ENCODE results near the gene RBBP8NL. TPM values are rescaled to one million over a fixed set of nuclear protein-coding genes. Genes with fewer than 3 reads are reported as not detected.

Gene RBBP8NL
- total RNA-seq, 1 donor from 2014 or later = not detected

- no peak for ATAC-seq
- intact Hi-C loops (cut with micrococcal nuclease) = no loop called here
Observed at GRCh38 chr20:62401331-62401779, 26.0 kb downstream of the RBBP8NL start.

DNA sequence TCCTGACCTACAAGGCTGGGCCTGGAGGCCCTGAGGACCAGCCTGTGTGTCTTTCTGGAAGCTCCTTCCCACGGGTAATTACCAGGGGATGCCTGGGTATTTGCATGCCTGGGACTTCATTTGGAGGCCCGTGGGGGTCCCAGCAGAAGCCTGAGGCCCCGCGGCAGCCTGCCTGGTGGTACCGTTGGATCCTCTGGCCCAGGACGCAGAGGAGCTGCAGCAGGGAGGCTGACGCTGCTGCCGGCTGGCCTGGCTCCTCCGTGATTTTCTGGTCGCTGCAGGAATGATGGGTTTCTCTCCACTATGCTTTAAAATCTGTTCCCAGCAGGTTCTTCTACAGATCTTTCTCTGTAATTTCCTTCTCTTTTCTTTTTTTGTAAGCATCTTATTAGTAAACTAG lies 26.8 kb downstream of the RBBP8NL start:
- DNase-seq (no peak), ATAC-seq (no peak)
- intact Hi-C loops (cut with micrococcal nuclease) = no loop called here

More at GRCh38 chr20:62401331-62401779, 26.0 kb downstream of the RBBP8NL start:
- no peak for DNase-seq

DNA sequence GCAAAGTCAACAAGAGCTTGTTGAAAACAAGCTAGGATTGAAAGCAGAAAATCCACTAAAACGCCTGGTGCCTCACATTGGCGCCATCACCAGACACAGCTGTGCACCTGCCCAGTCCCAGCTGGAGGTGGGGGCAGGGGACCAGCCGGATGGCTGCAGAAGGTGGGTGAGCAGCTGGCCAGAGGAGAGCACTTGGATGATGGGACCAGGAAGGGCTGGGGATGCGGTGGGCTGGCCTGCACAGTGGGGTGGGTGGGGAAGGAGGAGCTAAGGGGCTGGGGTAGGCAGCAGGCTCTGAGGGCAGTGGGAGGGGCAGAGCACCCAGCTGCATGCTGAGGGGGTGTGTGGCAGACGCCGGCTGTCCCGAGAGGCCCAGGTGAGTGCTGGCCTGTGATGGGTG lies 27.3 kb downstream of the RBBP8NL start:
- DNase-seq (no peak), ATAC-seq (no peak)
- intact Hi-C loops (cut with micrococcal nuclease) = no loop called here

DNA sequence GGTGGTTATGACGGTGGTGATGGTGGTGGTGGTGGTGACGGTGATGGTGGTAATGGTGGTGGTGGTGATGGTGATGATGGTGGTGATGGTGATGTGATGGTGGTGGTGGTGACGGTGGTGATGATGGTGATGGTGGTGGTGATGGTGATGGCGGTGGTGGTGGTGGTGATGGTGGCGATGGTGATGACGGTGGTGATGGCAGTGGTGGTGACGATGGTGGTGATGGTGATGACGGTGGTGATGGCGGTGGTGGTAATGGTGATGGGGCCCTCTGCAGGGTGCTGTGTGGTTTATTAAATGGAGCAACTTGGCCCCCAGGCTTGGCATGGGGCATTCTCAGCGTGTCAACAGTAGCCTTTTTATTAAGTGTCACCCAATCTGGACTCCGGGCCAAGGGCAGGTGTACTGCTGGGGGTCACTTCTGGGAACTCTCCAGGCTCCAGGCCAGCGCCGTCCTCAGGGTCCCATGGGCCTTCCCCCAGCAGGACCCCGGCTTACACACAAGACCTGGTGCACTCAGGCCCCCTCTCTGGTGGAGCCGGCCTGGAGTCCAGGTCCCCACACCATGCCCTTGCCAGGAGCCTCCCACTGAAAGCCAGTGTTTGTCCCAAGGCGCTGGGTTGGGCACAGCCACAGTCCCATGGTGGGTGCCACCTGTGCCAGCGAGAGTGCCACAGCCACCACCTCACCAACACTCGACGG lies 29.1 kb downstream of the RBBP8NL start:
- intact Hi-C loops (cut with micrococcal nuclease) = no loop called here
- DNase-seq (no peak), ATAC-seq (no peak)

- DNase-seq (no peak), ATAC-seq (peak; percentile 7)
- intact Hi-C loops (cut with micrococcal nuclease) = no loop called here
Observed at GRCh38 chr20:62396367-62397239, 30.7 kb downstream of the RBBP8NL start.

DNA sequence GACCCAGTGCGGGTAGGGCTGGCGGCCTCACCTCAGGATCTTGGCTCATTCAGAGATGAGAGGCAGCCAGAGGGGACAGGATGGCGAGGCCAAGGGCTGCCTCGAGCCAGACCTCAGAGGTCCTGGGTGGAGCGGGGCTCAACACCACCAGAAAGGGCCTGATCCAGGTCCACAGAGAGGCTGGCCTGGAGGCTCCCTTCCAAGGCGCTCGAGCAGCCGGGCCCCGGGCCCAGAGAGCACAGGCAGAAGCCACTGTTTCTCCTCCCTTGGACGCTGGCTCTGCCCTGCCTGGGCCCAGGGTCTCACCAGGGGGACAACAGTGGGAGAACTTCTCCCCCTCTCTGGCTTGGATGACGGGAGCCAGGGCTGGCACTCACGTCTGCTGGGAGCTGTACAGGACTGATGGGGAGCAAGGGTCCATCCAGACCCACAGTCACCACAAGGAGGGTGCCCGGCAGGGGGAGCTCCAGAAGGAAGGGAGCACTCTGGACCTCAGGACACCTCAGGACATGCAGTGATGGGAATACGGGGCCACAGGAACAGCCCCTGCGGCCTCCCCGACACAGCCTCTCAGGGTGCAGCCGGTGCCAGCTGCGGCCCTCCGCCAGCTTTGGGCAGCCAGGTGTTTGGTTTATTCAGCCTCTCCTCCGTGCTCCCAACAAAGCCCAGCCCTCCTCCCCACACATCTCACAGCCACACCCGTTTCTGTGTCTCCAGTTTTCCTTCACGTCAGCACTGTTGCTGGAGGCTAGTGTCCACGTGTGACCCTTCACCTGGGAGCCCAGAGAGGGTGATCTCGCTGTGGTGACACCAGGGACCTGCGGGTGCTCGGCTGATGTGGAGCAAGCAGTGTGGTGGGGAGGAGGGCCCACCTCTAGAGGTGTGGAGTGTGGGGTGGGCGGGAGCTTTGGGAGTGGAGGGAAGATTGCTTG lies 31.8 kb downstream of the RBBP8NL start:
- no peak for ATAC-seq
- intact Hi-C loops (cut with micrococcal nuclease) = no loop called here
- no peak for DNase-seq

DNA sequence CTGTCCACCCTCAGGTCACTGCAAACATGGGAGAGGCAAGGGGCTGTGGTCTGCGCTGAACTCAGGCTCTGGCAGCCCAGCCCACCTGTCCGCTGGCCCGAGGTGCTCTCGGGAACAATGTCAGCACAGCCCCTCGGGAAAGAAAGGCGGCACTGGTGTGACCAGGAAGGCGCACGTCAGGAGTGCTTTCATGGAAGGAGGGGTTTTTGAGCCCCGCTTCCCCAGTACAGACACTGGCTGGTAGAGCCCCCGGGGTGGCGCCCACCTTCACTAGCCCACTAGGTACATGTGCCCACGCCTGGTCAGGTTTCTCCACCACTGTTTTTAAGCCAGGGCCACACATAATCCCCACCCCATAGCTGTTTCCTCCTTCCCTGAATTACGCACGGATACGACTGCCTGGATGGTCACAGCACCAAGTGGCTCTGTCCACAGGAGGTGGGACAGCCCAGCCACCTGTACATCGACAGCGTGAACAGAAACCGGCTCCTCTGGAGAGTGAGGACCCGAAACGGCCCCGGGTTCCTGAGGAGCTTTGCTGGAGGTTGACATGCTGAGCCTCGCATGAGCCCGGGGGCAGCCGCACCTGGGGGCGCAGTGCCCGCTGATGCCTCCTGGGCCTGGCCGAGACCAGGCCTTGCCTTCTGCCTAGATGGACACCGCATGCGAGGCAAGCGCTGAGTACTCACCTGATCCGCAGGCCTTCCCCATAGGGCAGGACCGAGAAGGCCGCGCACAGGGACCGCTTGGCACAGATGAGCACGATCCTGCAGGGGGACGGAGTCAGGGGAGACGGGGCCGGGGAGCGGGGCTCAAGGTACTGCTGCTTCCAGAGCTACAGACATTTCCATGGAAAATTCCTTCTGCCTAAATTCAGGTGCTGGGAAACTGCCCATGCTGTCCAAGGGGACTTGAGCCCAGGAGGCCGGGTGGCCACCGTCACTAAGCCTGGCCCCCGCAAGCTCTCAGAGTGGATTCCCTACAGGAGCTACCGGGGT lies 32.8 kb downstream of the RBBP8NL start:
- no peak for ATAC-seq
- intact Hi-C loops (cut with micrococcal nuclease) = no loop called here
- DNase-seq = no peak

DNA sequence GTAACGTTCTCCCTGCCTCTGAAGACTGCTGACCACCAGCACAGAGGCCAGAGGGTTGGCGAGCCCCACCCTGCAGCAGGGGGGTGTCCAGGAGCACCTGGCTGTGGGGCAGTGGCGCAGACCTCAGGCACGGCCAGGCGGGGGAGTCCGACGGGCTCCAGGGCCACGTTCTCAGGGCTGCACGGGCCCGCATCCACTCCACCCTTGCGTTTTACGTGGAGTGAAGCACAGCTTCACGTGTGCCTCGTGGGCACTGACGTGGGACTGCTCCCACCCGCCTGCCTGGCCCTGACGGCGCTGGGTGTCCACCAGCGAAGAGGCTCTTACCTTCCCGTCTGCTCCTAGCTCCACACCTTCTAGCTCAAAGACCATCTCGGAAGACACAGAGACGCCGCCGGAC lies 33.5 kb downstream of the RBBP8NL start:
- intact Hi-C loops (cut with micrococcal nuclease) = no loop called here
- DNase-seq = no peak
- no peak for ATAC-seq

DNA sequence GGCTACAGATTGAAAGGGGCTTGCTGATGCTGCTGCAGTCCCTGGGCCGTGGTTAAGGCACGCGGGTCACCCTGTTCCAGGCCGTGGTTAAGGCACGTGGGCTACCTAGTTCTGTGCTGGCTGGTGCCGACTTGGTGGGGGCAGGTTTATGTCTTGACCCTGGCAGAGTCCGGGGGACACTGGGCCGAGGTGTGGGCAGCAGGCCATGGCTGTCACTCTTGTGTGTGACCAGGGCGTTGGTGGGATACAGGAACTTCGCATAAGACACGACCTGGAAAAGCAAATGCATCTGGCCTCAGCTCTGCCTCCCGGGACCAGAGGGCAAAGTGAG lies 34.0 kb downstream of the RBBP8NL start:
- intact Hi-C loops (cut with micrococcal nuclease) = no loop called here
- no peak for DNase-seq
- no peak for ATAC-seq

GRCh38 chr20:62392621-62393334 lies 34.6 kb downstream of the RBBP8NL start:
- ATAC-seq (no peak), DNase-seq (no peak)

DNA sequence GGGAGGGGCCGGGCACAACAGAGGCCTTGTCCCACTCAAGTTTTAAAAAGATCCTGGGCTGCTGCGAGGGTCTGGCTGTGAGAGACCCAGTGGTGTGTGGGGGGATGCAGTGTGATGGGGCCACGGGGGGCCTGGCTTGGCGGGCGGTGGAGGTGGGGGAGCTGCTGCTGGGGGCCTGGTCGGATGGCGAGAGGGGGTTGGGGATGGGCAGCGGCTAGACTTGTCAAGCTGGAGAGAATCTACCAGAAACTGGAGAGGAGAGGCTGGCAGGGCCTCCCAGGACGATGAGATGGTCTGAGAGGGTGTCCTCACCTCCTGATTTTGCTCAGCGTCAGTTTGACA lies 35.3 kb downstream of the RBBP8NL start:
- no peak for ATAC-seq
- no peak for DNase-seq

More at GRCh38 chr20:62392621-62393334, 34.6 kb downstream of the RBBP8NL start:
- intact Hi-C loops (cut with micrococcal nuclease) = no loop called here

DNA sequence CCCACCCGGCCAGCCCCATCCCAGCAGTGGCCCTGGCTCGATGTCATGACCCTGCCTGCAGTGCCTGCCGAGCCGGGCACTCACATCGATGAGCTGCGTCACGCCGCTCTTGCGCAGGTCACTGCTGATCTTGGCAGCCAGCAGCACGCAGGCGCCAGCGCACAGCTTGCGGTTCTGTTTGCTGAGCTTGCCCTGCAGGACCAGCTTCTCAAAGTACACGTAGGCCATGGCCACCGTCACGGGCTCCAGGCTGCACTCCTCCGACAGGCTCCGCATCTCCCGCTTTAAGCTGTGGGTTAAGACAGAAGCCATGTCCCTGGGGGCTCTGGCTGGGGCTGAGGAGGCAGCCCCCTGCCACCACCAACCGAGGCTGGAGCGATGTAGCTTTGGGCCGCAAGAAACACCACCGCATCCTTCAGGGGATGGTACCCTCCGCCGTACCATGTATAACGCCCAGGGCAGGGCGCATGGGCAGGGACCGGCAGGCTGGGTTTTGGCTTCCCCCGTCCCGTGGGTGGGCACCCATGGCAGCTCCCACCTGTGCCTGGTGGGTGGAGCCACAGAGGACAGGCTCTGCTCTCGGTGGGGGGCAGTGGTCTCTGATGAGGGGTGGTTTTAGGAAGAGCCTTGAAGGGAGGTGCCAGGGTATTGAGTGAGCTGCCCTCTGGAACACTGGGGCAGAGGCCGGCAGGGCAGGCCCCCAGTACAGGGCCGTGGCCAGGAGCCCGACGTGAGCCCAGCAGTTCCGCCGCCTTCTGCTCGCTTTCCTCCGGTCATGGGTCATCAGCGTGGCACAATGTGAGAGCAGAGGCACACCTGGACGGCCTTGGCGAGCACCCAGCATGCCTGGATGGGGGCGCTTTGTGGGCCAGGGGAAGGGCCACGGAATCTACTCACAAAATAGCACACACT lies 35.9 kb downstream of the RBBP8NL start:
- intact Hi-C loops (cut with micrococcal nuclease) = no loop called here
- no peak for DNase-seq
- no peak for ATAC-seq

More for the DNA sequence above, 35.3 kb downstream of the RBBP8NL start:
- intact Hi-C loops (cut with micrococcal nuclease) = no loop called here

DNA sequence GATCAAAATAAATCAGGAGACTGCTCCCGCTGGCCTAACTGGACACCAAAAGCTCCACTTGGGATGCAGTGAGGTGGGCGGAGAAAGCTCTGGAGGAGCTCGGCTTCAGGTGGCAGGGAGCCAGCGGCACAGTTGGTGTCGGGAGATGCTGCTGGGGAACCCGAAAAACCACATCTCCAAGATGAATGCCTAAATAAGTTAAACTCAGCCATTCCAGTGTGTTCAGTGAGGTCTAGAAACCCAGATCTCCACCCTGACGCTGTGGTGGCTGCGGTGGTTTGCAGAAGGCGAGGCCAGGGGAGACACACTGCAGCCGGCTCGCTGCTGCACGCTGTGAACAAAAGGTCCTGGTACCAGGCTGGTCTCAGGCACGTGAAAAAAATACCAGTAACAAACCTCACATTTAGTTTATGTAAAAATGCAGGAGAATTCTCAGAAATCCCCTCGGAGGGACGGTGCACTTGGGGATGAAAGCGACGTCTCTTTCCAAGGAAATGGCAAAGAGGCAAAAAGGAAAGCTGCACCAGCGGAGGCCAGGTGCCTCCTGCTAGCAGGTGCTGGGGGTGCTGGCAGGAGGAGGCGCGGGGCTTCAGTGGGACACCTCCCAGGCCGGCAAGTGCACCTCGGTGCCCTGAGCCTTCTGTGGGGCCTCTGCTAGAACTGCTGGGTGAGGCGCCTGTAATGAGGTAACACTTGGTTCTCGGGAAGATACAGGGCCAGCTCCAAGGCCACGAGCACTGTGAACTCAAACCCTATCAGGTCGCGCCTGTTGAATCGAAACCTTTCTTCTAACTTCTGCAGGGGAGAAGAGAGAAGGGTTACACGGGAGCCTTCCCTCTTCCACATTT lies 36.8 kb downstream of the RBBP8NL start:
- intact Hi-C loops (cut with micrococcal nuclease) = no loop called here
- no peak for DNase-seq
- ATAC-seq = no peak

DNA sequence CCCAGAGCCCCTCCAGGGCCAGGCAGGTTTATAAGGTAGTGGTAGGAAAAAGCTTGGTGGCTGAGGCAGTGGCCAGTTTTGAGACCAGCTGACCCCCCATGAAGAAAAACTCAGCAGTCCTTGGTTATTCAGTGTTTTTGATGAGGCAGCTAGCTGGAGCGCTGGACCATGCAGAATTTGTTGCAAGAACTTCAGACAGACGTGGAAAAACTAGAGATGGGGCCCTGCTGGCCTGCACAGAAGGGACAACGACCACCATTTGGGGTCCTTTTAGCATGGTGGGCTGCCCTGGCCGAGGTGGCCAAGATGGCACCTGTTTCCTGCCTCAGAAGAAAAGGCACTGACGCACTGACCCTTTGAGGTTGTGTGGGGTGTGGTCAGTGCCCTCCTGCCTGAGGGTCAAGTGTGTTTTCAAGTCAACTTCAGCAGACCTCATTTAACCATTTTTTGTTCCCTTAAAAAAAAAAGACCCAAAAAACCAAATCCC lies 37.7 kb downstream of the RBBP8NL start:
- DNase-seq (no peak), ATAC-seq (no peak)
- intact Hi-C loops (cut with micrococcal nuclease) = no loop called here

DNA sequence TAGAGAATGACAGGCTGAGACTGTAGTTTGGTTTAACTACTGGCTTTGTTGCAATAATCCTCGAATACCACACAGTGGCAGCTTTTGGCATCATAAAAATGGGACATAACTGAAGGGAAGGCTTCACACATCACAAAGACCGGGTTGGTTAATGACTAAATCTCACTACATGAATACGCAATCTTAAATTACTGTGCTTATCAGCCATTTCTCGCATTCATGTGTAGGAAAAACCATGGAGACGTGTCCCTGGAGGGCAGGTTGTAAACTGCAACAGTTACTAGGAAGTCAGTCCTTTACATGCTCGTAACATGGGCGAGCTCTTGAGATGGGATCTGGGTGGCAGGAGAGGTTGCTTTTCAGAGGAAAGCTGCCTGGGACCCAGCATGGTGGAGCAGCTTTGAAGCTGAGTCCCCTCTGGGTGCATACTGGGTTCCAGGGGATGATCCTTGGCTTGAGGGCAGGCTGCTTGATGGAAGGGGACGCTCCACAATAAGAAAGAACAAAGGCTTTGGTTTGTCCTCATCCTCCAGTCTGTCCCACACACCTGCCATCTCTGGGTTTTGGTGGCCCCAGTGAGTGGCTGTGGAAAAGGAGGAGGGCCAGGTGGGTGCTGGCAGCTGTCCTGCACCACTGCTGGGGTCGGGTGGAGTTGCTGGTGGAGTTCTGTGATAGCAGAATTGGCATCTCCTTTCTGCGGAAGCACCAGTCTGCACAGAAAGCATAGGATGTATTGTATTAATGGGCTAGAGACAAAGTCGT lies 38.3 kb downstream of the RBBP8NL start:
- no peak for DNase-seq
- intact Hi-C loops (cut with micrococcal nuclease) = no loop called here

More for the DNA sequence above, 38.3 kb downstream of the RBBP8NL start:
- no peak for ATAC-seq
